ENCODE results near the gene DENND2A.

DENND2A gene

GRCh38 chr7:140670343-140670935 lies 29.8 kb upstream of the DENND2A start:
- no peak for TF ChIP-seq CTCF (IDR thresholded peaks at IDR 0.05)

- TF ChIP-seq CTCF (IDR thresholded peaks at IDR 0.05) = no peak
These were observed 28.7 kb upstream of the DENND2A start for GRCh38 chr7:140669352-140669751.

GRCh38 chr7:140668641-140669040 lies 28.0 kb upstream of the DENND2A start:
- TF ChIP-seq CTCF (IDR thresholded peaks at IDR 0.05) = no peak

- TF ChIP-seq CTCF (IDR thresholded peaks at IDR 0.05) = no peak
These were observed 26.9 kb upstream of the DENND2A start for GRCh38 chr7:140667476-140667875.

- TF ChIP-seq CTCF (IDR thresholded peaks at IDR 0.05) = no peak
These were observed 20.5 kb upstream of the DENND2A start for GRCh38 chr7:140661124-140661523.

GRCh38 chr7:140659856-140660255 lies 19.2 kb upstream of the DENND2A start:
- TF ChIP-seq CTCF (IDR thresholded peaks at IDR 0.05) = no peak

GRCh38 chr7:140657891-140658290 lies 17.3 kb upstream of the DENND2A start:
- TF ChIP-seq CTCF (IDR thresholded peaks at IDR 0.05) = no peak

Data from LNCAP (cell line).